Measurements from ENCODE around the gene STOM. TPM values are rescaled to one million over a fixed set of nuclear protein-coding genes. Genes with fewer than 3 reads are reported as not detected.

Gene STOM
- total and polyA plus RNA-seq, 4 donors = 311 to 470 (median 409) TPM

- TF ChIP-seq, protein P1, sequence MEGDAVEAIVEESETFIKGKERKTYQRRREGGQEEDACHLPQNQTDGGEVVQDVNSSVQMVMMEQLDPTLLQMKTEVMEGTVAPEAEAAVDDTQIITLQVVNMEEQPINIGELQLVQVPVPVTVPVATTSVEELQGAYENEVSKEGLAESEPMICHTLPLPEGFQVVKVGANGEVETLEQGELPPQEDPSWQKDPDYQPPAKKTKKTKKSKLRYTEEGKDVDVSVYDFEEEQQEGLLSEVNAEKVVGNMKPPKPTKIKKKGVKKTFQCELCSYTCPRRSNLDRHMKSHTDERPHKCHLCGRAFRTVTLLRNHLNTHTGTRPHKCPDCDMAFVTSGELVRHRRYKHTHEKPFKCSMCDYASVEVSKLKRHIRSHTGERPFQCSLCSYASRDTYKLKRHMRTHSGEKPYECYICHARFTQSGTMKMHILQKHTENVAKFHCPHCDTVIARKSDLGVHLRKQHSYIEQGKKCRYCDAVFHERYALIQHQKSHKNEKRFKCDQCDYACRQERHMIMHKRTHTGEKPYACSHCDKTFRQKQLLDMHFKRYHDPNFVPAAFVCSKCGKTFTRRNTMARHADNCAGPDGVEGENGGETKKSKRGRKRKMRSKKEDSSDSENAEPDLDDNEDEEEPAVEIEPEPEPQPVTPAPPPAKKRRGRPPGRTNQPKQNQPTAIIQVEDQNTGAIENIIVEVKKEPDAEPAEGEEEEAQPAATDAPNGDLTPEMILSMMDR (IDR thresholded peaks at IDR 0.05; ENCODE audit: control extremely low read depth, extremely low read depth) = no peak
- DNase-seq = no peak
- Histone ChIP-seq H3K4me1 (ENCODE audit: control insufficient read depth in 5 of 5, insufficient read depth in 5 of 5, low read length in 5 of 5) (no peaks in the 10 kb centered on the region), H3K4me3 (no peak overlapping the region), H3K9me3 (ENCODE audit: control insufficient read depth in 4 of 4, insufficient read depth in 3 of 4, low read length in 3 of 4) (no peaks in the 10 kb centered on the region), H3K36me3 (ENCODE audit: control insufficient read depth in 4 of 4, insufficient read depth in 4 of 4, low read length in 4 of 4) (peaks cover 5 to 52% (median 16%) of the 10 kb centered on the region in 4 donors), H3K9ac (ENCODE audit: insufficient read depth in 1 of 2, low read length in 2 of 2) (no peak overlapping the region), H3K27ac (ENCODE audit: low read depth in 1 of 2, low read length in 1 of 2) (no peak overlapping the region), H3K27me3 (ENCODE audit: control insufficient read depth in 3 of 3, insufficient read depth in 3 of 3, low read length in 2 of 3) (no peaks in the 10 kb centered on the region)
- 89 to 94% methylated on average over 9 of the region's 9 CpGs for whole genome bisulfite sequencing, 2 donors
- ATAC-seq (ENCODE audit: insufficient read depth, low FRiP score) = no peak
Observed at GRCh38 chr9:121310571-121310970, 59.5 kb downstream of the STOM start.

DNA sequence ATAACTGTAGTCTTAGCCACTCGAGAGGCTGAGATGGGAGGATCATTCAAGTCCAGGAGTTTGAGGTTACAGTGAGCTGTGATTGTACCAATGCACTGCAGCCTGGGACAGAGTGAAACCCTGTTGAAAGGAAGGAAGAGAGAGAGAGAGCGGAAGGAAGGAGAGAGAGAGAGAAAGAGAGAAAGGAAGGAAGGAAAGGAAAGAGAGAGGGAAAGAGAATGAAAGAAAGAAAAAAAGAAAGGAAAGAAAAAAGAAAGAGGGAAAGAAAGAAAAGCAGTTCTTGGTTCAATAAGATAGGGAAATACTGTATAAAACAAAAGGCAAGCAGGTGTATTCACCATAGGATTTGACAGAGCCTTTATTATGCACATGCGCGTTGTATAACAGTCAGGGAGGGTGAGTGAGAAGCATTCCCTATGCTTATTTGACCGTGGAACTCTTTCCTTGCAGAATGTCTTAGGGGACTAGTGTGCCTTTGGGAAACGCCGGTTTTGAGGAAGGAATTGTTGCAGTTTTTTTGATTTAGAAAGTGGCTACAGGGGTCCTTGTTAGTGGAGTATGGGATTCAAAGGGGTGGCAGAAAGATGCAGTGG, 60.1 kb downstream of the STOM start:
- Histone ChIP-seq H3K9ac (ENCODE audit: insufficient read depth in 1 of 2, low read length in 2 of 2) (no peak overlapping the region), H3K27me3 (ENCODE audit: control insufficient read depth in 3 of 3, insufficient read depth in 3 of 3, low read length in 2 of 3) (no peaks in the 10 kb centered on the region), H3K4me1 (ENCODE audit: control insufficient read depth in 5 of 5, insufficient read depth in 5 of 5, low read length in 5 of 5) (no peaks in the 10 kb centered on the region), H3K36me3 (ENCODE audit: control insufficient read depth in 4 of 4, insufficient read depth in 4 of 4, low read length in 4 of 4) (peaks cover 5 to 51% (median 16%) of the 10 kb centered on the region in 4 donors), H3K9me3 (ENCODE audit: control insufficient read depth in 4 of 4, insufficient read depth in 3 of 4, low read length in 3 of 4) (no peaks in the 10 kb centered on the region), H3K27ac (ENCODE audit: low read depth in 1 of 2, low read length in 1 of 2) (no peak overlapping the region), H3K4me3 (no peak overlapping the region)
- TF ChIP-seq, protein P1 (IDR thresholded peaks at IDR 0.05; ENCODE audit: control extremely low read depth, extremely low read depth) = no peak
- ATAC-seq (ENCODE audit: insufficient read depth, low FRiP score) (no peak), DNase-seq (no peak)
- WGBS, 2 donors = 82 to 98% methylated on average over 7 of the region's 7 CpGs

DNA sequence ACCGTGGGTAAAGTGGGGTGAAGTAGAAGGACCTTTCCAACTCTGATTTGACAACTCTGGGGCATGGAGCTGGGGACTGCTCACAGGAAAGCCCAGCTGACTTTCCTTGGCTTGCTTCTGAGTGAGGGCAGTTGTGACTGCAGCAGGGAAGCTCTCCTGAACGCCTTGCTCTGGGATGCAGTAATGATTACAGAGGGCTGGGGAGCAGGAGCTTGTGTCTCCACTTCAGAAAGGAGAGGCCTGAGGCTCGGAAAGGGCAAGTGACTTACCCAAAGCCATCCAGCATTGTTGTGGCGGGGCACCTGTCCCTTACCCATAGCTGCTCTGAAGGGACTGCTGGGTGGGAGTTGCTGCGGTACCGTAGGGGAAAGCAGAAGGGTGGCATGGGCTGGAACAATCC, 60.9 kb downstream of the STOM start:
- TF ChIP-seq, protein P1 (IDR thresholded peaks at IDR 0.05; ENCODE audit: control extremely low read depth, extremely low read depth) = no peak
- Histone ChIP-seq H3K9me3 (ENCODE audit: control insufficient read depth in 4 of 4, insufficient read depth in 3 of 4, low read length in 3 of 4) (no peaks in the 10 kb centered on the region), H3K4me1 (ENCODE audit: control insufficient read depth in 5 of 5, insufficient read depth in 5 of 5, low read length in 5 of 5) (peaks cover 0 to under 1% (median 0%) of the 10 kb centered on the region in 5 donors), H3K36me3 (ENCODE audit: control insufficient read depth in 4 of 4, insufficient read depth in 4 of 4, low read length in 4 of 4) (peaks cover 5 to 54% (median 16%) of the 10 kb centered on the region in 4 donors), H3K27ac (ENCODE audit: low read depth in 1 of 2, low read length in 1 of 2) (no peak overlapping the region), H3K27me3 (ENCODE audit: control insufficient read depth in 3 of 3, insufficient read depth in 3 of 3, low read length in 2 of 3) (no peaks in the 10 kb centered on the region), H3K9ac (ENCODE audit: insufficient read depth in 1 of 2, low read length in 2 of 2) (no peak overlapping the region), H3K4me3 (no peak overlapping the region)
- ATAC-seq (ENCODE audit: insufficient read depth, low FRiP score) (no peak), DNase-seq (no peak)
- 86 to 96% methylated on average over 6 of the region's 6 CpGs for WGBS, 2 donors

DNA sequence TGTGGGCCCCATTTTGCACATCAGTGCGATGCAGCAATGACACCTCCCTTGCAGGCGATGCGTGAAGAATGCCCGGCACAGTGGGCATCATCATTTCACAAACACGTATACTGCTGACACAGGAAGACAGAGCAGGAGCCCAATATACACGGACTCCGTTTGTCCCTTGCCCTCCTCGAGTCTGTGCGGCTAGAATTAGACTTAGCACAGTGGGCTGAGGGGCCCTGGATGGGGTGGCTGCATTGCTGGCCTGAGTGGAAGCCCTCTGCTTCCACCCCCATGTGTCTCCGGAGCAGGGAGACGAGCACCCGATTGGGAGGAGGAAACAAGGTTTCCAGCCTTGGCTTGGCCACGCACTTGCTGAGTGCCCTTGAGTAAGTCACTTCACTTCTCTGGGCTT, 61.3 kb downstream of the STOM start:
- Histone ChIP-seq H3K4me3 (no peak overlapping the region), H3K27ac (ENCODE audit: low read depth in 1 of 2, low read length in 1 of 2) (no peak overlapping the region), H3K4me1 (ENCODE audit: control insufficient read depth in 5 of 5, insufficient read depth in 5 of 5, low read length in 5 of 5) (peaks cover 0 to 3% (median 0%) of the 10 kb centered on the region in 5 donors), H3K9me3 (ENCODE audit: control insufficient read depth in 4 of 4, insufficient read depth in 3 of 4, low read length in 3 of 4) (no peaks in the 10 kb centered on the region), H3K36me3 (ENCODE audit: control insufficient read depth in 4 of 4, insufficient read depth in 4 of 4, low read length in 4 of 4) (peaks cover 5 to 55% (median 14%) of the 10 kb centered on the region in 4 donors), H3K9ac (ENCODE audit: insufficient read depth in 1 of 2, low read length in 2 of 2) (no peak overlapping the region), H3K27me3 (ENCODE audit: control insufficient read depth in 3 of 3, insufficient read depth in 3 of 3, low read length in 2 of 3) (no peaks in the 10 kb centered on the region)
- WGBS, 2 donors = 85 to 92% methylated on average over 13 of the region's 13 CpGs
- no peak for ATAC-seq (ENCODE audit: insufficient read depth, low FRiP score)
- DNase-seq = no peak
- TF ChIP-seq, protein P1 (IDR thresholded peaks at IDR 0.05; ENCODE audit: control extremely low read depth, extremely low read depth) = no peak
